Activated CD8-positive, alpha-beta memory T cell treated with anti-CD3 and anti-CD28 coated beads, Interleukin-2, amount 10 ng/mL, durations not matched to agents 7 days and 5 days (primary cell): ENCODE data around the gene TEAD1. TPM values are rescaled to one million over a fixed set of nuclear protein-coding genes. Genes with fewer than 3 reads are reported as not detected.

ENCODE experiments used
- ATAC-seq: fragments of 150-1000 bp; cut with Tn5 transposase; one replicate; pipeline ENCODE4 v1.10.0; 2021; ENCODE audit warnings: moderate library complexity
- CTCF ChIA-PET: fragments of 350-600 bp; sonication (Branson Sonifier 250); formaldehyde crosslinking; loops from one replicate; lab custom pipeline; 2021; ENCODE audit warnings: antibody characterized with exemption; lab: Charles Lee
- DNase-seq: peaks from one replicate; pipeline ENCODE4 v3.0.0-alpha.2; 2020
- H3K27ac Mint-ChIP-seq: one replicate; pipeline ENCODE4 v1.8.0; 2021; ENCODE audit warnings: mild to moderate bottlenecking, mixed read lengths
- H3K27me3 Mint-ChIP-seq: one replicate; pipeline ENCODE4 v1.8.0; 2021; ENCODE audit warnings: mixed read lengths
- H3K36me3 Mint-ChIP-seq: one replicate; pipeline ENCODE4 v1.8.0; 2021; ENCODE audit warnings: mild to moderate bottlenecking, mixed read lengths
- H3K4me1 Mint-ChIP-seq: one replicate; pipeline ENCODE4 v1.8.0; 2021; ENCODE audit warnings: mixed read lengths
- H3K4me3 Mint-ChIP-seq: one replicate; pipeline ENCODE4 v1.8.0; 2021; ENCODE audit warnings: mild to moderate bottlenecking, moderate library complexity, mixed read lengths
- H3K9me3 Mint-ChIP-seq: one replicate; pipeline ENCODE4 v1.8.0; 2022; ENCODE audit warnings: low read depth, mixed read lengths
- total RNA-seq, 2 experiments: library from RNA; stranded (reverse); gene quantifications; one replicate each; pipeline ENCODE4 v1.2.3, GENCODE V29; 2021

TEAD1 gene
- total RNA-seq, 2 experiments from 2014 or later = 0.18 to 0.26 TPM

GRCh38 chr11:12827929-12828812, 153.9 kb downstream of the TEAD1 start:
- Mint-ChIP-seq H3K36me3 (no peaks in the 10 kb centered on the region), H3K4me3 (peak overlapping the region; percentile 57), H3K9me3 (no peaks in the 10 kb centered on the region), H3K27me3 (peaks cover 89% of the 10 kb centered on the region), H3K27ac (no peak overlapping the region), H3K4me1 (peaks cover 15% of the 10 kb centered on the region)
- CTCF ChIA-PET = interaction anchor here (0.7 kb wide), 1 partner anchor 1028 kb away, joined by 3 read pairs; no protein-coding TSS in a partner anchor
- DNase-seq = no peak
- no peak for ATAC-seq

GRCh38 chr11:12829131-12829530, 154.9 kb downstream of the TEAD1 start:
- Mint-ChIP-seq H3K27me3 (peaks cover 89% of the 10 kb centered on the region), H3K9me3 (no peaks in the 10 kb centered on the region), H3K36me3 (no peaks in the 10 kb centered on the region), H3K4me3 (no peak overlapping the region), H3K27ac (no peak overlapping the region), H3K4me1 (peaks cover 15% of the 10 kb centered on the region)
- DNase-seq (no peak), ATAC-seq (no peak)
- CTCF ChIA-PET = no interaction called here

- Mint-ChIP-seq H3K27me3 (peaks cover 88% of the 10 kb centered on the region), H3K4me1 (peaks cover 15% of the 10 kb centered on the region), H3K27ac (no peak overlapping the region), H3K36me3 (no peaks in the 10 kb centered on the region), H3K4me3 (no peak overlapping the region), H3K9me3 (no peaks in the 10 kb centered on the region)
- CTCF ChIA-PET = no interaction called here
- no peak for DNase-seq
- ATAC-seq = no peak
Measured at GRCh38 chr11:12829540-12830314, 155.5 kb downstream of the TEAD1 start.

- Mint-ChIP-seq H3K9me3 (no peaks in the 10 kb centered on the region), H3K27me3 (peaks cover 84% of the 10 kb centered on the region), H3K36me3 (no peaks in the 10 kb centered on the region), H3K4me3 (no peak overlapping the region), H3K4me1 (peaks cover 15% of the 10 kb centered on the region), H3K27ac (no peak overlapping the region)
- DNase-seq (no peak), ATAC-seq (no peak)
- CTCF ChIA-PET = no interaction called here
Measured at GRCh38 chr11:12831471-12832202, 157.4 kb downstream of the TEAD1 start.

GRCh38 chr11:12832480-12833224, 158.4 kb downstream of the TEAD1 start:
- CTCF ChIA-PET = no interaction called here
- H3K27me3 Mint-ChIP-seq = peaks cover 76% of the 10 kb centered on the region
- DNase-seq (no peak), ATAC-seq (no peak)
- no peaks in the 10 kb centered on the region for H3K36me3 Mint-ChIP-seq
- no peak overlapping the region for H3K27ac Mint-ChIP-seq
- peaks cover 14% of the 10 kb centered on the region for H3K4me1 Mint-ChIP-seq
- H3K9me3 Mint-ChIP-seq = no peaks in the 10 kb centered on the region
- H3K4me3 Mint-ChIP-seq = no peak overlapping the region

- H3K4me3 Mint-ChIP-seq = no peak overlapping the region
- H3K27ac Mint-ChIP-seq = no peak overlapping the region
- DNase-seq (no peak), ATAC-seq (no peak)
- CTCF ChIA-PET = no interaction called here
- H3K4me1 Mint-ChIP-seq = peaks cover 11% of the 10 kb centered on the region
- H3K36me3 Mint-ChIP-seq = peaks cover 1% of the 10 kb centered on the region
- no peaks in the 10 kb centered on the region for H3K9me3 Mint-ChIP-seq
- peaks cover 60% of the 10 kb centered on the region for H3K27me3 Mint-ChIP-seq
Measured at GRCh38 chr11:12834166-12834565, 159.9 kb downstream of the TEAD1 start.

- H3K27me3 Mint-ChIP-seq = peaks cover 59% of the 10 kb centered on the region
- H3K9me3 Mint-ChIP-seq = no peaks in the 10 kb centered on the region
- no peak for ATAC-seq
- CTCF ChIA-PET = no interaction called here
- no peak overlapping the region for H3K27ac Mint-ChIP-seq
- H3K4me3 Mint-ChIP-seq = no peak overlapping the region
- DNase-seq = no peak
- peaks cover 1% of the 10 kb centered on the region for H3K36me3 Mint-ChIP-seq
- peaks cover 13% of the 10 kb centered on the region for H3K4me1 Mint-ChIP-seq
Measured at GRCh38 chr11:12834630-12835029, 160.4 kb downstream of the TEAD1 start.

GRCh38 chr11:12835286-12835685, 161.1 kb downstream of the TEAD1 start:
- Mint-ChIP-seq H3K9me3 (no peaks in the 10 kb centered on the region), H3K27ac (no peak overlapping the region), H3K36me3 (peaks cover 3% of the 10 kb centered on the region), H3K4me1 (peaks cover 13% of the 10 kb centered on the region), H3K27me3 (peaks cover 54% of the 10 kb centered on the region), H3K4me3 (no peak overlapping the region)
- ATAC-seq = no peak
- CTCF ChIA-PET = no interaction called here
- DNase-seq = no peak

- Mint-ChIP-seq H3K27ac (peak overlapping the region; percentile 30), H3K27me3 (peaks cover 51% of the 10 kb centered on the region), H3K36me3 (peaks cover 3% of the 10 kb centered on the region), H3K4me1 (peaks cover 26% of the 10 kb centered on the region), H3K4me3 (no peak overlapping the region), H3K9me3 (no peaks in the 10 kb centered on the region)
- CTCF ChIA-PET = interaction anchor here (1.1 kb wide), 1 partner anchor 240 kb away, joined by 3 read pairs; no protein-coding TSS in a partner anchor
- no peak for ATAC-seq
- no peak for DNase-seq
Measured at GRCh38 chr11:12838463-12839123, 164.4 kb downstream of the TEAD1 start.

GRCh38 chr11:12840871-12841660, 166.8 kb downstream of the TEAD1 start:
- no peaks in the 10 kb centered on the region for H3K9me3 Mint-ChIP-seq
- CTCF ChIA-PET = interaction anchor here (1.2 to 1.6 kb wide), 2 partner anchors 48 to 242 kb away, joined by 3 to 5 read pairs; no protein-coding TSS in a partner anchor
- peaks cover 37% of the 10 kb centered on the region for H3K27me3 Mint-ChIP-seq
- peaks cover 26% of the 10 kb centered on the region for H3K4me1 Mint-ChIP-seq
- ATAC-seq (no peak), DNase-seq (no peak)
- H3K27ac Mint-ChIP-seq = no peak overlapping the region
- no peak overlapping the region for H3K4me3 Mint-ChIP-seq
- peaks cover 3% of the 10 kb centered on the region for H3K36me3 Mint-ChIP-seq

- CTCF ChIA-PET = interaction anchor here (1.2 to 1.6 kb wide), 3 partner anchors 29 to 243 kb away, joined by 3 to 5 read pairs (median 5); no protein-coding TSS in a partner anchor
- DNase-seq (peak; percentile 42), ATAC-seq (peak; percentile 36)
- Mint-ChIP-seq H3K4me1 (peaks cover 26% of the 10 kb centered on the region), H3K36me3 (peaks cover 3% of the 10 kb centered on the region), H3K27me3 (peaks cover 31% of the 10 kb centered on the region), H3K27ac (no peak overlapping the region), H3K4me3 (no peak overlapping the region), H3K9me3 (no peaks in the 10 kb centered on the region)
Measured at GRCh38 chr11:12841946-12842630, 167.9 kb downstream of the TEAD1 start.
